HG03575 (cell line): ENCODE results near the gene FGF14.

Source experiments
- ATAC-seq: cut with Tn5 transposase; IDR thresholded peaks from one replicate; pipeline ENCODE4 v1.9.1; 2021; ENCODE audit not compliant: unreplicated experiment, insufficient number of reproducible peaks, low FRiP score; ENCODE audit errors: extremely low read depth

Gene FGF14

GRCh38 chr13:102276404-102276803 lies 125.4 kb downstream of the FGF14 start:
- no peak for ATAC-seq

GRCh38 chr13:102275969-102276368 lies 125.9 kb downstream of the FGF14 start:
- ATAC-seq = no peak

GRCh38 chr13:102273111-102273510 lies 128.7 kb downstream of the FGF14 start:
- no peak for ATAC-seq

GRCh38 chr13:102267191-102267590 lies 134.7 kb downstream of the FGF14 start:
- ATAC-seq = no peak

- no peak for ATAC-seq
Observed at GRCh38 chr13:102261809-102262208, 140.0 kb downstream of the FGF14 start.

- ATAC-seq = no peak
Observed at GRCh38 chr13:102261316-102261715, 140.5 kb downstream of the FGF14 start.

- ATAC-seq = no peak
Observed at GRCh38 chr13:102260256-102260655, 141.6 kb downstream of the FGF14 start.

GRCh38 chr13:102255409-102255808 lies 146.4 kb downstream of the FGF14 start:
- no peak for ATAC-seq

- ATAC-seq = no peak
Observed at GRCh38 chr13:102251817-102252216, 150.0 kb downstream of the FGF14 start.

GRCh38 chr13:102250448-102250847 lies 151.4 kb downstream of the FGF14 start:
- ATAC-seq = no peak

GRCh38 chr13:102244607-102245227 lies 157.1 kb downstream of the FGF14 start:
- no peak for ATAC-seq

GRCh38 chr13:102240110-102240509 lies 161.7 kb downstream of the FGF14 start:
- ATAC-seq = no peak

- ATAC-seq = no peak
Observed at GRCh38 chr13:102237230-102237629, 164.6 kb downstream of the FGF14 start.

- ATAC-seq = no peak
Observed at GRCh38 chr13:102236830-102237229, 165.0 kb downstream of the FGF14 start.

GRCh38 chr13:102236341-102236740 lies 165.5 kb downstream of the FGF14 start:
- ATAC-seq = no peak

GRCh38 chr13:102235689-102236088 lies 166.2 kb downstream of the FGF14 start:
- no peak for ATAC-seq

- no peak for ATAC-seq
Observed at GRCh38 chr13:102234618-102235017, 167.2 kb downstream of the FGF14 start.

GRCh38 chr13:102233566-102234208 lies 168.2 kb downstream of the FGF14 start:
- no peak for ATAC-seq

GRCh38 chr13:102231479-102231878 lies 170.4 kb downstream of the FGF14 start:
- ATAC-seq = no peak

- ATAC-seq = no peak
Observed at GRCh38 chr13:102227741-102228140, 174.1 kb downstream of the FGF14 start.

GRCh38 chr13:102226591-102226990 lies 175.3 kb downstream of the FGF14 start:
- ATAC-seq = no peak
